Neural cell (in vitro differentiated cells): ENCODE results near the gene PLCL2. TPM values are rescaled to one million over a fixed set of nuclear protein-coding genes. Genes with fewer than 3 reads are reported as not detected.

ENCODE experiments used
- H2AFZ ChIP-seq: fragments of 200-600, 300-800 bp; sonication (generic), shearing (Covaris generic); 2 replicates; pipeline ENCODE4 v1.6.0; 2014; ENCODE audit warnings: low read depth, mild to moderate bottlenecking, antibody characterized with exemption, low read length, moderate library complexity
- H3F3A ChIP-seq: fragments of 200-600 bp; shearing (Covaris generic); 2 replicates; pipeline ENCODE4 v1.6.1; 2016; ENCODE audit warnings: mild to moderate bottlenecking, moderate library complexity, mixed read lengths, antibody characterized with exemption, low read length; ENCODE audit not compliant: insufficient read depth, poor library complexity, severe bottlenecking
- H3K27ac ChIP-seq: fragments of 200-600, 300-800 bp; sonication (generic), shearing (Covaris generic); 2 replicates; pipeline ENCODE4 v1.5.1; 2014; ENCODE audit warnings: mild to moderate bottlenecking, low read length, moderate library complexity
- H3K27me3 ChIP-seq: fragments of 300-800, 200-600 bp; sonication (generic), shearing (Covaris generic); 2 replicates; pipeline ENCODE4 v1.6.0; 2014; ENCODE audit warnings: mild to moderate bottlenecking, low read depth, low read length, moderate library complexity; ENCODE audit not compliant: insufficient read depth
- H3K36me3 ChIP-seq: fragments of 300-800, 200-600 bp; sonication (generic), shearing (Covaris generic); 2 replicates; pipeline ENCODE4 v1.5.1; 2014; ENCODE audit warnings: mild to moderate bottlenecking, antibody characterized with exemption, low read length, moderate library complexity; ENCODE audit not compliant: insufficient read depth
- H3K4me2 ChIP-seq: fragments of 300-800, 200-600 bp; sonication (generic), shearing (Covaris generic); 2 replicates; pipeline ENCODE4 v1.6.0; 2014; ENCODE audit warnings: mild to moderate bottlenecking, low read length
- H3K4me3 ChIP-seq: fragments of 300-800, 200-600 bp; sonication (generic), shearing (Covaris generic); 2 replicates; pipeline ENCODE4 v1.5.1; 2014; ENCODE audit warnings: mild to moderate bottlenecking, low read length, moderate library complexity
- H3K79me2 ChIP-seq: fragments of 200-600 bp; shearing (Covaris generic); replicated peaks from 2 replicates; pipeline ENCODE4 v1.6.0; 2014; ENCODE audit warnings: mild to moderate bottlenecking, low read length, moderate library complexity; ENCODE audit not compliant: insufficient read depth
- H3K9ac ChIP-seq: fragments of 300-800, 200-600 bp; sonication (generic), shearing (Covaris generic); 2 replicates; pipeline ENCODE4 v1.6.1; 2016; ENCODE audit warnings: mild to moderate bottlenecking, low read length, mixed read lengths
- H3K9me2 ChIP-seq: fragments of 200-600 bp; shearing (Covaris generic); 2 replicates; pipeline ENCODE4 v1.6.1; 2016; ENCODE audit warnings: mild to moderate bottlenecking, low read length, mixed read lengths; ENCODE audit not compliant: insufficient read depth
- H3K9me3 ChIP-seq: fragments of 200-600, 300-800 bp; sonication (generic), shearing (Covaris generic); 2 replicates; pipeline ENCODE4 v1.6.1; 2016; ENCODE audit warnings: mild to moderate bottlenecking, mixed run types, low read length, moderate library complexity, mixed read lengths
- H4K20me1 ChIP-seq: fragments of 200-600 bp; shearing (Covaris generic); 2 replicates; pipeline ENCODE4 v1.6.1; 2016; ENCODE audit warnings: mild to moderate bottlenecking, mixed run types; ENCODE audit not compliant: insufficient read depth
- CTCF ChIP-seq: fragments of 450-650 bp; IDR thresholded peaks from 2 replicates; pipeline ENCODE4 v1.5.1; 2014; ENCODE audit warnings: antibody characterized with exemption, mild to moderate bottlenecking, moderate library complexity; ENCODE audit not compliant: poor library complexity, severe bottlenecking
- EP300 ChIP-seq: fragments of 450-650 bp; conservative IDR thresholded peaks from 2 replicates; pipeline ENCODE4 v1.6.1; 2014; ENCODE audit warnings: antibody characterized with exemption, mild to moderate bottlenecking, moderate library complexity; ENCODE audit not compliant: poor library complexity, severe bottlenecking
- EZH2 ChIP-seq: fragments of 200-600, 300-800 bp; shearing (Covaris generic), sonication (generic); IDR thresholded peaks from 2 replicates; pipeline ENCODE4 v1.6.1; 2014; ENCODE audit warnings: antibody characterized with exemption, low read length, borderline replicate concordance, mild to moderate bottlenecking; ENCODE audit not compliant: insufficient read depth, poor library complexity, severe bottlenecking
- MXI1 ChIP-seq: fragments of 450-650 bp; conservative IDR thresholded peaks from 2 replicates; pipeline ENCODE4 v1.6.1; 2014; ENCODE audit warnings: antibody characterized with exemption, mild to moderate bottlenecking; ENCODE audit not compliant: poor library complexity, severe bottlenecking
- POLR2AphosphoS5 ChIP-seq: IDR thresholded peaks from 2 replicates; pipeline ENCODE4 v1.6.1; 2012
- RAD21 ChIP-seq: fragments of 450-650 bp; conservative IDR thresholded peaks from 2 replicates; pipeline ENCODE4 v1.6.1; 2014; ENCODE audit warnings: antibody characterized with exemption, mild to moderate bottlenecking, moderate library complexity
- REST ChIP-seq: IDR thresholded peaks from 2 replicates; pipeline ENCODE4 v1.6.1; 2012; ENCODE audit warnings: borderline replicate concordance
- SMC3 ChIP-seq: fragments of 450-650 bp; conservative IDR thresholded peaks from 2 replicates; pipeline ENCODE4 v1.6.1; 2014; ENCODE audit warnings: antibody characterized with exemption, mild to moderate bottlenecking, moderate library complexity; ENCODE audit not compliant: poor library complexity
- TAF1 ChIP-seq: IDR thresholded peaks from 2 replicates; pipeline ENCODE4 v1.6.1; 2012; ENCODE audit warnings: low read depth
- polyA plus RNA-seq: library from polyadenylated mRNA; depleted of rRNA; stranded (reverse); fragments of >200 nt; gene quantifications from 2 replicates; pipeline ENCODE4 v1.2.3, GENCODE V29; 2014

PLCL2 gene
- polyA plus RNA-seq, 1 donor from 2014 or later, result 69.8 TPM

- no peaks in the 10 kb centered on the region for H3K27me3 ChIP-seq
- no peak overlapping the region for H3K4me2 ChIP-seq
- no peaks in the 10 kb centered on the region for H3K36me3 ChIP-seq
- no peaks in the 10 kb centered on the region for H3F3A ChIP-seq
- peaks cover 4% of the 10 kb centered on the region for H4K20me1 ChIP-seq
- H2AFZ ChIP-seq, result no peak overlapping the region
- H3K79me2 ChIP-seq, result peaks cover 37% of the 10 kb centered on the region
- no peaks in the 10 kb centered on the region for H3K9me3 ChIP-seq
- H3K9me2 ChIP-seq, result no peaks in the 10 kb centered on the region
- TF ChIP-seq EZH2 (no peak), TAF1 (no peak), CTCF (no peak), POLR2AphosphoS5 (no peak), EP300 (no peak), SMC3 (no peak), RAD21 (no peak), REST (no peak), MXI1 (no peak)
- no peak overlapping the region for H3K4me3 ChIP-seq
- H3K27ac ChIP-seq, result no peak overlapping the region
- no peak overlapping the region for H3K9ac ChIP-seq
Measured at GRCh38 chr3:16906682-16907081, 21.9 kb downstream of the PLCL2 start.

- no peak overlapping the region for H3K27ac ChIP-seq
- no peaks in the 10 kb centered on the region for H3F3A ChIP-seq
- no peak overlapping the region for H3K9ac ChIP-seq
- no peaks in the 10 kb centered on the region for H3K9me3 ChIP-seq
- TF ChIP-seq MXI1 (no peak), CTCF (no peak), TAF1 (no peak), RAD21 (no peak), POLR2AphosphoS5 (no peak), EZH2 (no peak), SMC3 (no peak), REST (no peak), EP300 (no peak)
- H4K20me1 ChIP-seq, result peaks cover 4% of the 10 kb centered on the region
- no peak overlapping the region for H3K4me2 ChIP-seq
- H3K9me2 ChIP-seq, result no peaks in the 10 kb centered on the region
- H3K79me2 ChIP-seq, result peaks cover 32% of the 10 kb centered on the region
- no peaks in the 10 kb centered on the region for H3K27me3 ChIP-seq
- H3K36me3 ChIP-seq, result no peaks in the 10 kb centered on the region
- H2AFZ ChIP-seq, result no peak overlapping the region
- H3K4me3 ChIP-seq, result no peak overlapping the region
Measured at GRCh38 chr3:16907243-16907642, 22.5 kb downstream of the PLCL2 start.
